Hepatocyte (in vitro differentiated cells): ENCODE measurements around the gene AP3D1.

Experiments used
- EZH2 ChIP-seq: fragments of 200-600 bp; sonication (generic); IDR thresholded peaks from 2 replicates; pipeline ENCODE4 v1.6.1; 2016; ENCODE audit warnings: antibody characterized with exemption, mild to moderate bottlenecking, borderline replicate concordance
- TF ChIP-seq, protein P1 (sequence below): fragments of 200-600 bp; sonication (generic); IDR thresholded peaks from 2 replicates; pipeline ENCODE4 v1.5.1; 2016; ENCODE audit warnings: antibody characterized with exemption, mild to moderate bottlenecking; ENCODE audit not compliant: poor library complexity

- TF ChIP-seq, protein P1, sequence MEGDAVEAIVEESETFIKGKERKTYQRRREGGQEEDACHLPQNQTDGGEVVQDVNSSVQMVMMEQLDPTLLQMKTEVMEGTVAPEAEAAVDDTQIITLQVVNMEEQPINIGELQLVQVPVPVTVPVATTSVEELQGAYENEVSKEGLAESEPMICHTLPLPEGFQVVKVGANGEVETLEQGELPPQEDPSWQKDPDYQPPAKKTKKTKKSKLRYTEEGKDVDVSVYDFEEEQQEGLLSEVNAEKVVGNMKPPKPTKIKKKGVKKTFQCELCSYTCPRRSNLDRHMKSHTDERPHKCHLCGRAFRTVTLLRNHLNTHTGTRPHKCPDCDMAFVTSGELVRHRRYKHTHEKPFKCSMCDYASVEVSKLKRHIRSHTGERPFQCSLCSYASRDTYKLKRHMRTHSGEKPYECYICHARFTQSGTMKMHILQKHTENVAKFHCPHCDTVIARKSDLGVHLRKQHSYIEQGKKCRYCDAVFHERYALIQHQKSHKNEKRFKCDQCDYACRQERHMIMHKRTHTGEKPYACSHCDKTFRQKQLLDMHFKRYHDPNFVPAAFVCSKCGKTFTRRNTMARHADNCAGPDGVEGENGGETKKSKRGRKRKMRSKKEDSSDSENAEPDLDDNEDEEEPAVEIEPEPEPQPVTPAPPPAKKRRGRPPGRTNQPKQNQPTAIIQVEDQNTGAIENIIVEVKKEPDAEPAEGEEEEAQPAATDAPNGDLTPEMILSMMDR = no peak
- TF ChIP-seq EZH2 = no peak
Observed at GRCh38 chr19:2061495-2062388, 89.6 kb downstream of the AP3D1 start.
